ENCODE results near the gene COL2A1. TPM values are rescaled to one million over a fixed set of nuclear protein-coding genes. Genes with fewer than 3 reads are reported as not detected.
A peak's percentile ranks its signal among the peaks of the same experiment; 100 is the strongest.

The COL2A1 gene
- total RNA-seq, 3 donors from 2014 or later, result 1.6 to 3.2 TPM; not detected in 1

- H3K4me1 ChIP-seq, result no peaks in the 10 kb centered on the region
- peak in 1 of 2 donors; percentile 2 for DNase-seq (ENCODE audit: low spot score in 2 of 2)
- no peak for TF ChIP-seq POLR2A (IDR thresholded peaks at IDR 0.05)
- no peak for TF ChIP-seq POLR2AphosphoS5 (IDR thresholded peaks at IDR 0.05)
- TF ChIP-seq CTCF (IDR thresholded peaks at IDR 0.05), result no peak
- H3K27me3 ChIP-seq, result no peaks in the 10 kb centered on the region
- intact Hi-C loops (cut with DNase I; ENCODE audit: low total_unique reads), result no loop called here
- no peak overlapping the region for H3K4me3 ChIP-seq
- H3K36me3 ChIP-seq, result no peaks in the 10 kb centered on the region
- no peaks in the 10 kb centered on the region for H3K9me3 ChIP-seq
- no peak overlapping the region for H3K27ac ChIP-seq
Observed at GRCh38 chr12:47981496-47982260, 22.6 kb downstream of the COL2A1 start.

- no peak overlapping the region for H3K4me3 ChIP-seq
- H3K9me3 ChIP-seq, result no peaks in the 10 kb centered on the region
- TF ChIP-seq POLR2A (IDR thresholded peaks at IDR 0.05), result no peak
- TF ChIP-seq POLR2AphosphoS5 (IDR thresholded peaks at IDR 0.05), result no peak
- no peak for TF ChIP-seq CTCF (IDR thresholded peaks at IDR 0.05)
- no peaks in the 10 kb centered on the region for H3K27me3 ChIP-seq
- H3K4me1 ChIP-seq, result no peaks in the 10 kb centered on the region
- DNase-seq (ENCODE audit: low spot score in 2 of 2), result no peak
- H3K36me3 ChIP-seq, result no peaks in the 10 kb centered on the region
- intact Hi-C loops (cut with DNase I; ENCODE audit: low total_unique reads), result no loop called here
- H3K27ac ChIP-seq, result no peak overlapping the region
Observed at GRCh38 chr12:47980779-47981495, 23.3 kb downstream of the COL2A1 start.

- DNase-seq (ENCODE audit: low spot score in 2 of 2), result no peak
- H3K4me1 ChIP-seq, result no peaks in the 10 kb centered on the region
- H3K4me3 ChIP-seq, result no peak overlapping the region
- no peaks in the 10 kb centered on the region for H3K9me3 ChIP-seq
- no peak for TF ChIP-seq POLR2A (IDR thresholded peaks at IDR 0.05)
- TF ChIP-seq POLR2AphosphoS5 (IDR thresholded peaks at IDR 0.05), result no peak
- no peak for TF ChIP-seq CTCF (IDR thresholded peaks at IDR 0.05)
- intact Hi-C loops (cut with DNase I; ENCODE audit: low total_unique reads), result no loop called here
- H3K27me3 ChIP-seq, result no peaks in the 10 kb centered on the region
- H3K36me3 ChIP-seq, result no peaks in the 10 kb centered on the region
- no peak overlapping the region for H3K27ac ChIP-seq
Observed at GRCh38 chr12:47980197-47980596, 24.1 kb downstream of the COL2A1 start.

GRCh38 chr12:47979686-47980085 is 24.6 kb downstream of the COL2A1 start:
- DNase-seq (ENCODE audit: low spot score in 2 of 2), result no peak
- Histone ChIP-seq H3K27ac (no peak overlapping the region), H3K36me3 (no peaks in the 10 kb centered on the region), H3K27me3 (no peaks in the 10 kb centered on the region), H3K4me3 (no peak overlapping the region), H3K9me3 (no peaks in the 10 kb centered on the region), H3K4me1 (no peaks in the 10 kb centered on the region)
- TF ChIP-seq POLR2AphosphoS5 (IDR thresholded peaks at IDR 0.05) (no peak), POLR2A (IDR thresholded peaks at IDR 0.05) (no peak), CTCF (IDR thresholded peaks at IDR 0.05) (no peak)
- intact Hi-C loops (cut with DNase I; ENCODE audit: low total_unique reads), result no loop called here

- Histone ChIP-seq H3K36me3 (no peaks in the 10 kb centered on the region), H3K27me3 (no peaks in the 10 kb centered on the region), H3K4me3 (no peak overlapping the region), H3K9me3 (no peaks in the 10 kb centered on the region), H3K4me1 (no peaks in the 10 kb centered on the region), H3K27ac (no peak overlapping the region)
- intact Hi-C loops (cut with DNase I; ENCODE audit: low total_unique reads), result no loop called here
- TF ChIP-seq POLR2AphosphoS5 (IDR thresholded peaks at IDR 0.05), result no peak
- no peak for TF ChIP-seq CTCF (IDR thresholded peaks at IDR 0.05)
- no peak for TF ChIP-seq POLR2A (IDR thresholded peaks at IDR 0.05)
- DNase-seq (ENCODE audit: low spot score in 2 of 2), result no peak
Observed at GRCh38 chr12:47979166-47979565, 25.1 kb downstream of the COL2A1 start.
